ENCODE results near the gene PLPP3.

The PLPP3 gene

GRCh38 chr1:56517404-56518130 is 61.8 kb downstream of the PLPP3 start:
- no peak for DNase-seq

GRCh38 chr1:56516539-56517252 is 62.7 kb downstream of the PLPP3 start:
- DNase-seq, result peak in 1 of 2 donors; percentile 55

GRCh38 chr1:56515898-56516538 is 63.3 kb downstream of the PLPP3 start:
- no peak for DNase-seq

- DNase-seq, result no peak
Observed at GRCh38 chr1:56512724-56513494, 66.5 kb downstream of the PLPP3 start.

GRCh38 chr1:56511766-56512165 is 67.6 kb downstream of the PLPP3 start:
- no peak for DNase-seq

- DNase-seq, result no peak
Observed at GRCh38 chr1:56511364-56511763, 68.0 kb downstream of the PLPP3 start.

GRCh38 chr1:56510642-56511021 is 68.7 kb downstream of the PLPP3 start:
- DNase-seq, result no peak

GRCh38 chr1:56509713-56510641 is 69.4 kb downstream of the PLPP3 start:
- no peak for DNase-seq

GRCh38 chr1:56508523-56508983 is 70.8 kb downstream of the PLPP3 start:
- DNase-seq, result no peak

GRCh38 chr1:56507925-56508522 is 71.3 kb downstream of the PLPP3 start:
- DNase-seq, result no peak

GRCh38 chr1:56506951-56507491 is 72.3 kb downstream of the PLPP3 start:
- DNase-seq, result no peak

GRCh38 chr1:56505792-56506743 is 73.3 kb downstream of the PLPP3 start:
- peak in 1 of 2 donors; percentile 48 for DNase-seq

- DNase-seq, result peak in 1 of 2 donors; percentile 63
Observed at GRCh38 chr1:56502700-56503245, 76.6 kb downstream of the PLPP3 start.

GRCh38 chr1:56501888-56502287 is 77.5 kb downstream of the PLPP3 start:
- no peak for DNase-seq

GRCh38 chr1:56501426-56501825 is 77.9 kb downstream of the PLPP3 start:
- DNase-seq, result no peak

- no peak for DNase-seq
Observed at GRCh38 chr1:56496821-56497772, 82.3 kb downstream of the PLPP3 start.

- DNase-seq, result no peak
Observed at GRCh38 chr1:56496158-56496557, 83.2 kb downstream of the PLPP3 start.

- DNase-seq, result no peak
Observed at GRCh38 chr1:56495538-56495937, 83.8 kb downstream of the PLPP3 start.
